K562 (cell line): ENCODE results near the gene EMP2. TPM values are rescaled to one million over a fixed set of nuclear protein-coding genes. Genes with fewer than 3 reads are reported as not detected.

ENCODE experiments used
- ATAC-seq: fragments of 200-7000 bp; cut with Tn5 transposase; 3 replicates; pipeline ENCODE4 v1.9.1; 2020; ENCODE audit warnings: moderate library complexity
- BruUV-seq: library from RNA; stranded (reverse); fragments of 400-500 nt; replicated peaks from 2 replicates; lab custom pipeline; 2021; lab: Mats Ljungman, UMichigan
- CTCF ChIA-PET: fragments of 300-600 bp; formaldehyde crosslinking; extraction: SDS; loops from one replicate; lab custom pipeline; 2021; ENCODE audit warnings: low intra/inter-chr PET ratio; lab: Yijun Ruan, JAX
- POLR2A ChIA-PET: fragments of 300-600, 350-650 bp; sonication (Branson Sonifier 250); formaldehyde crosslinking; extraction: SDS; loops from one replicate; lab custom pipeline; 2021; ENCODE audit warnings: antibody characterized with exemption, inconsistent platforms; lab: Yijun Ruan, JAX
- DNase-seq, 4 experiments: peaks; one replicate each; pipeline versions ENCODE4 v3.0.0 to v3.0.0-alpha.2; 2011 to 2018; ENCODE audit warnings: low spot score in 3 of 4, mixed read lengths in 3 of 4; ENCODE audit errors: extremely low read depth in 1 of 4
- FAIRE-seq: peaks from 2 replicates; lab custom pipeline; 2011; peaks lifted over from hg19 to GRCh38; lab: Jason Lieb, UNC
- H2AFZ ChIP-seq: 2 replicates; pipeline ENCODE4 v1.6.0; 2011; ENCODE audit warnings: low read depth, low read length, control low read depth, inconsistent platforms
- H3K27ac ChIP-seq: fragments of 200-600 bp; 3 replicates; pipeline ENCODE4 v1.8.0; 2011; ENCODE audit warnings: low read depth, mild to moderate bottlenecking, control low read depth, inconsistent platforms, low read length, moderate library complexity, mixed read lengths; ENCODE audit errors: extremely low read depth
- H3K27me3 ChIP-seq, 2 experiments: fragments of 300-600 bp in 1 of 2; 2 replicates in 1 of 2; 3 replicates in 1 of 2; pipeline versions ENCODE4 v1.6.0 to v1.8.0; 2011; ENCODE audit warnings: inconsistent platforms in 2 of 2, low read length in 2 of 2, mild to moderate bottlenecking in 1 of 2, mixed read lengths in 1 of 2, moderate library complexity in 1 of 2; ENCODE audit not compliant: control insufficient read depth in 2 of 2, insufficient read depth in 2 of 2
- H3K36me3 ChIP-seq: fragments of 300-600 bp; 3 replicates; pipeline ENCODE4 v1.8.0; 2011; ENCODE audit warnings: mild to moderate bottlenecking, low read length, inconsistent platforms; ENCODE audit not compliant: control insufficient read depth, insufficient read depth
- H3K4me1 ChIP-seq, 2 experiments: fragments of 200-600 bp in 1 of 2; replicated peaks in 1 of 2; 2 replicates in 1 of 2; 3 replicates in 1 of 2; pipeline versions ENCODE4 v1.5.1 to v1.8.0; 2011; ENCODE audit warnings: inconsistent platforms in 2 of 2, low read length in 2 of 2, mild to moderate bottlenecking in 1 of 2, mixed read lengths in 1 of 2, moderate library complexity in 1 of 2; ENCODE audit not compliant: control insufficient read depth in 2 of 2, insufficient read depth in 2 of 2
- H3K4me2 ChIP-seq: 2 replicates; pipeline ENCODE4 v1.6.1; 2011; ENCODE audit warnings: low read length, control low read depth, inconsistent platforms, mixed read lengths; ENCODE audit not compliant: insufficient read depth
- H3K4me3 ChIP-seq: fragments of 200-600 bp; sonication (generic), shearing (Covaris generic); 2 replicates; pipeline ENCODE4 v1.5.1; 2016; ENCODE audit warnings: control low read depth, inconsistent platforms
- H3K79me2 ChIP-seq: fragments of 200-600 bp; 3 replicates; pipeline ENCODE4 v1.8.0; 2011; ENCODE audit warnings: low read length, inconsistent platforms; ENCODE audit not compliant: control insufficient read depth, insufficient read depth
- H3K9ac ChIP-seq, 2 experiments: 2 replicates each; pipeline versions ENCODE4 v1.6.0 to v1.6.1; 2011; ENCODE audit warnings: low read depth in 2 of 2, low read length in 2 of 2, control low read depth in 1 of 2, inconsistent platforms in 1 of 2, mild to moderate bottlenecking in 1 of 2, mixed read lengths in 1 of 2; ENCODE audit not compliant: insufficient read depth in 1 of 2
- H3K9me1 ChIP-seq: one replicate; pipeline ENCODE4 v1.6.0; 2011; ENCODE audit warnings: inconsistent platforms, mild to moderate bottlenecking, low read length, moderate library complexity; ENCODE audit not compliant: control insufficient read depth, insufficient read depth
- H3K9me3 ChIP-seq: replicated peaks from 2 replicates; pipeline ENCODE4 v1.5.1; 2011; ENCODE audit warnings: low read depth, low read length, inconsistent platforms; ENCODE audit not compliant: control insufficient read depth, insufficient read depth
- H4K20me1 ChIP-seq: replicated peaks from 2 replicates; pipeline ENCODE4 v1.6.1; 2011; ENCODE audit warnings: low read length, inconsistent platforms, mixed read lengths; ENCODE audit not compliant: control insufficient read depth, insufficient read depth
- BRCA1 ChIP-seq, 2 experiments: fragments of 450-650 bp in 1 of 2; sonication (generic) in 1 of 2; formaldehyde crosslinking in 1 of 2; IDR thresholded peaks; 2 replicates each; pipeline versions ENCODE4 v1.5.0 to v1.6.1; 2017 to 2020; ENCODE audit warnings: mild to moderate bottlenecking in 1 of 2, missing genetic modification reagents in 1 of 2
- FOXM1 ChIP-seq, 2 experiments: fragments of 450-650 bp in 1 of 2; sonication (generic) in 1 of 2; formaldehyde crosslinking in 1 of 2; IDR thresholded peaks; 2 replicates each; pipeline versions ENCODE4 v1.6.1 to v1.9.0; 2017 to 2022; ENCODE audit warnings: low read depth in 2 of 2, mild to moderate bottlenecking in 2 of 2, missing genetic modification reagents in 1 of 2, moderate library complexity in 1 of 2
- GABPB2 ChIP-seq: fragments of 250-450 bp; sonication (Bioruptor Pico); conservative IDR thresholded peaks from 2 replicates; pipeline ENCODE4 v1.5.1; 2021; ENCODE audit warnings: mild to moderate bottlenecking
- HMG20B ChIP-seq: fragments of 250-450 bp; sonication (Bioruptor Pico); IDR thresholded peaks from 2 replicates; pipeline ENCODE4 v1.5.0; 2021; ENCODE audit warnings: mild to moderate bottlenecking
- JUN ChIP-seq, 2 experiments: sonication (generic) in 1 of 2; formaldehyde crosslinking in 1 of 2; IDR thresholded peaks; 2 replicates each; pipeline versions ENCODE4 v1.6.1 to v1.8.0; 2012 to 2022; ENCODE audit warnings: borderline replicate concordance in 2 of 2, mild to moderate bottlenecking in 2 of 2, improper control_type of control experiment in 1 of 2, low read depth in 1 of 2, low read length in 1 of 2, missing genetic modification reagents in 1 of 2
- JUND ChIP-seq, 2 experiments: IDR thresholded peaks; 2 replicates in 1 of 2; 3 replicates in 1 of 2; pipeline ENCODE4 v1.6.1; 2011; ENCODE audit warnings: borderline replicate concordance in 2 of 2, low read depth in 2 of 2, low read length in 2 of 2, improper control_type of control experiment in 1 of 2, missing biosample characterization in 1 of 2, missing genetic modification characterization in 1 of 2, missing genetic modification reagents in 1 of 2
- LCOR ChIP-seq: sonication (generic); formaldehyde crosslinking; IDR thresholded peaks from 2 replicates; pipeline ENCODE4 v1.8.0; 2022; ENCODE audit warnings: mild to moderate bottlenecking, missing genetic modification reagents
- MTA2 ChIP-seq: fragments of 450-650 bp; IDR thresholded peaks from 2 replicates; pipeline ENCODE4 v1.6.1; 2016; ENCODE audit warnings: low read depth
- RBM34 ChIP-seq: fragments of 200-400 bp; formaldehyde crosslinking; IDR thresholded peaks from 2 replicates; pipeline ENCODE4 v1.6.1; 2018; ENCODE audit warnings: low read length, borderline replicate concordance; ENCODE audit not compliant: insufficient read depth
- ZNF23 ChIP-seq: fragments of 250-450 bp; sonication (Bioruptor Pico); IDR thresholded peaks from 2 replicates; pipeline ENCODE4 v1.4.0; 2020; ENCODE audit warnings: mild to moderate bottlenecking
- WGBS: fragments of 100-300 bp; shearing (Covaris generic); methylation state at CpG from one replicate; pipeline ENCODE4 v1.1.6; 2016; ENCODE audit warnings: low coverage, mixed read lengths; ENCODE audit not compliant: insufficient coverage; ENCODE audit errors: missing lambda C conversion rate; 5-methylcytosine and 5-hydroxymethylcytosine counted together
- in situ Hi-C: fragments of 300-500 bp; cut with MboI; formaldehyde crosslinking; loops from 4 replicates; pipeline ENCODE4 v1.15.0; 2018; ENCODE audit warnings: inconsistent platforms, mixed read lengths
- intact Hi-C: fragments of 100-400 bp; cut with micrococcal nuclease; formaldehyde crosslinking; loops from 2 replicates; pipeline ENCODE4 v1.14.2; 2022
- polyA plus RNA-seq, 8 experiments: library from polyadenylated mRNA; depleted of rRNA in 4 of 8; stranded (reverse) in 5 of 8; unstranded in 3 of 8; fragments of >200 nt; fragmentation: Nextera tagmentation in 2 of 8; fragmentation: Illumina TruSeq in 1 of 8; extraction: Ambion mirVana in 2 of 8; extraction: Trizol in 1 of 8; gene quantifications; 2 replicates each; pipeline versions ENCODE4 v1.2.1 to v1.2.3, GENCODE V29; 2011 to 2014; ENCODE audit warnings: inconsistent platforms in 1 of 8, missing spikeins in 1 of 8
- total RNA-seq, 7 experiments: library from RNA; depleted of rRNA in 6 of 7; stranded (reverse); fragments of >200 nt in 6 of 7; fragmentation: Illumina TruSeq in 2 of 7; extraction: Trizol in 2 of 7; gene quantifications; 2 replicates each; pipeline versions ENCODE4 v1.2.1 to v1.2.3, GENCODE V29; 2011 to 2021; ENCODE audit warnings: low replicate concordance in 1 of 7
- TF ChIP-seq, protein P1 (sequence below): fragments of 250-450 bp; sonication (Bioruptor Pico); IDR thresholded peaks from 2 replicates; pipeline ENCODE4 v1.8.0; 2022; ENCODE audit warnings: inconsistent platforms
- TF ChIP-seq, protein P2 (sequence below): sonication (generic); formaldehyde crosslinking; IDR thresholded peaks from 2 replicates; pipeline ENCODE4 v1.8.0; 2022; ENCODE audit warnings: mild to moderate bottlenecking, missing genetic modification reagents

EMP2 gene
- total and polyA plus RNA-seq, 9 of the 15 experiments (the other 6 are each of a cell fraction or from before 2014, with no cell fraction given), result 0.73 to 6.2 (median 3.1) TPM

DNA sequence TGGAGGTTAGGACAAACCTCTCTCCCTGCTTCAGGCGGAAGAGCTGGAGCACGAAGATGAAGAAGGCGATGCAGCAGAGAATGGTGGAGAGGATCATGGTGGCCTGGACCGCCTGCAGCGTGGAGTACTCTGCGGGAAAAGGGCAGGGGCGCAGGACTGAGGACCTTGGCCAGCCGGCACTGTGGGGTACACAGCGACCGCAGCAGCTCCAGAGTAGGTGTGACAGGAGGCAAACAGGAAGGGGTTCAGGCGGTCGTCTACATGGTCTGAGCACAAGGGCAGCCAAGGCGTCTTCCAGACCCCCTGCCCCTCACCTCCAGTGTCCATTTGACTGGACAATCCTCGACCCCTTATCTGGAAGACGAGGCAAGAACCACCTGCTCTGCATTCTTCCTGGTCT is 42.5 kb downstream of the EMP2 start:
- Histone ChIP-seq H3K9me1 (no peaks in the 10 kb centered on the region), H3K9me3 (no peaks in the 10 kb centered on the region), H3K4me1 (no peaks in the 10 kb centered on the region), H3K79me2 (no peaks in the 10 kb centered on the region), H3K9ac (no peak overlapping the region), H4K20me1 (no peaks in the 10 kb centered on the region), H2AFZ (no peak overlapping the region), H3K36me3 (no peaks in the 10 kb centered on the region), H3K27me3 (peaks cover 7 to 34% of the 10 kb centered on the region in 2 experiments; a peak in 4 of 5 replicates), H3K4me2 (no peak overlapping the region), H3K4me3 (no peak overlapping the region), H3K27ac (no peak overlapping the region)
- WGBS, result 13% methylated on average over 14 of the region's 15 CpGs
- BruUV-seq, result no TSS peak
- in situ Hi-C loops, result no loop called here
- no peak for TF ChIP-seq JUN (IDR thresholded peaks at IDR 0.05; ENCODE audit: borderline replicate concordance, low read depth, low read length)
- TF ChIP-seq JUN (CRISPR knock-in tag; IDR thresholded peaks at IDR 0.05; ENCODE audit: borderline replicate concordance), result no peak
- TF ChIP-seq JUND (IDR thresholded peaks at IDR 0.05; ENCODE audit: borderline replicate concordance, low read depth, low read length), result no peak
- no peak for TF ChIP-seq JUND (tag; IDR thresholded peaks at IDR 0.05; ENCODE audit: borderline replicate concordance, low read depth, low read length)
- TF ChIP-seq RBM34, result no peak
- TF ChIP-seq, protein P1, sequence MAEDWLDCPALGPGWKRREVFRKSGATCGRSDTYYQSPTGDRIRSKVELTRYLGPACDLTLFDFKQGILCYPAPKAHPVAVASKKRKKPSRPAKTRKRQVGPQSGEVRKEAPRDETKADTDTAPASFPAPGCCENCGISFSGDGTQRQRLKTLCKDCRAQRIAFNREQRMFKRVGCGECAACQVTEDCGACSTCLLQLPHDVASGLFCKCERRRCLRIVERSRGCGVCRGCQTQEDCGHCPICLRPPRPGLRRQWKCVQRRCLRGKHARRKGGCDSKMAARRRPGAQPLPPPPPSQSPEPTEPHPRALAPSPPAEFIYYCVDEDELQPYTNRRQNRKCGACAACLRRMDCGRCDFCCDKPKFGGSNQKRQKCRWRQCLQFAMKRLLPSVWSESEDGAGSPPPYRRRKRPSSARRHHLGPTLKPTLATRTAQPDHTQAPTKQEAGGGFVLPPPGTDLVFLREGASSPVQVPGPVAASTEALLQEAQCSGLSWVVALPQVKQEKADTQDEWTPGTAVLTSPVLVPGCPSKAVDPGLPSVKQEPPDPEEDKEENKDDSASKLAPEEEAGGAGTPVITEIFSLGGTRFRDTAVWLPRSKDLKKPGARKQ (CRISPR knock-in tag), result no peak
- TF ChIP-seq BRCA1 (IDR thresholded peaks at IDR 0.05), result no peak
- TF ChIP-seq BRCA1 (CRISPR knock-in tag; IDR thresholded peaks at IDR 0.05), result no peak
- no peak for TF ChIP-seq GABPB2 (CRISPR knock-in tag)
- TF ChIP-seq, protein P2, sequence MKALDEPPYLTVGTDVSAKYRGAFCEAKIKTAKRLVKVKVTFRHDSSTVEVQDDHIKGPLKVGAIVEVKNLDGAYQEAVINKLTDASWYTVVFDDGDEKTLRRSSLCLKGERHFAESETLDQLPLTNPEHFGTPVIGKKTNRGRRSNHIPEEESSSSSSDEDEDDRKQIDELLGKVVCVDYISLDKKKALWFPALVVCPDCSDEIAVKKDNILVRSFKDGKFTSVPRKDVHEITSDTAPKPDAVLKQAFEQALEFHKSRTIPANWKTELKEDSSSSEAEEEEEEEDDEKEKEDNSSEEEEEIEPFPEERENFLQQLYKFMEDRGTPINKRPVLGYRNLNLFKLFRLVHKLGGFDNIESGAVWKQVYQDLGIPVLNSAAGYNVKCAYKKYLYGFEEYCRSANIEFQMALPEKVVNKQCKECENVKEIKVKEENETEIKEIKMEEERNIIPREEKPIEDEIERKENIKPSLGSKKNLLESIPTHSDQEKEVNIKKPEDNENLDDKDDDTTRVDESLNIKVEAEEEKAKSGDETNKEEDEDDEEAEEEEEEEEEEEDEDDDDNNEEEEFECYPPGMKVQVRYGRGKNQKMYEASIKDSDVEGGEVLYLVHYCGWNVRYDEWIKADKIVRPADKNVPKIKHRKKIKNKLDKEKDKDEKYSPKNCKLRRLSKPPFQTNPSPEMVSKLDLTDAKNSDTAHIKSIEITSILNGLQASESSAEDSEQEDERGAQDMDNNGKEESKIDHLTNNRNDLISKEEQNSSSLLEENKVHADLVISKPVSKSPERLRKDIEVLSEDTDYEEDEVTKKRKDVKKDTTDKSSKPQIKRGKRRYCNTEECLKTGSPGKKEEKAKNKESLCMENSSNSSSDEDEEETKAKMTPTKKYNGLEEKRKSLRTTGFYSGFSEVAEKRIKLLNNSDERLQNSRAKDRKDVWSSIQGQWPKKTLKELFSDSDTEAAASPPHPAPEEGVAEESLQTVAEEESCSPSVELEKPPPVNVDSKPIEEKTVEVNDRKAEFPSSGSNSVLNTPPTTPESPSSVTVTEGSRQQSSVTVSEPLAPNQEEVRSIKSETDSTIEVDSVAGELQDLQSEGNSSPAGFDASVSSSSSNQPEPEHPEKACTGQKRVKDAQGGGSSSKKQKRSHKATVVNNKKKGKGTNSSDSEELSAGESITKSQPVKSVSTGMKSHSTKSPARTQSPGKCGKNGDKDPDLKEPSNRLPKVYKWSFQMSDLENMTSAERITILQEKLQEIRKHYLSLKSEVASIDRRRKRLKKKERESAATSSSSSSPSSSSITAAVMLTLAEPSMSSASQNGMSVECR (CRISPR knock-in tag), result no peak
- no peak for TF ChIP-seq ZNF23 (CRISPR knock-in tag)
- no peak for TF ChIP-seq HMG20B (CRISPR knock-in tag)
- TF ChIP-seq MTA2, result no peak
- TF ChIP-seq FOXM1 (IDR thresholded peaks at IDR 0.05; ENCODE audit: low read depth), result no peak
- TF ChIP-seq FOXM1 (CRISPR knock-in tag; IDR thresholded peaks at IDR 0.05; ENCODE audit: low read depth), result no peak
- no peak for TF ChIP-seq LCOR (CRISPR knock-in tag)
- no peak for DNase-seq
- intact Hi-C loops, result no loop called here
- ATAC-seq, result no peak
- ChIA-PET CTCF (no interaction called here), POLR2A (interaction anchor here (0.6 kb wide), 1 partner anchor 92 kb away, joined by 3 read pairs; no protein-coding TSS in a partner anchor)
- no peak for FAIRE-seq
